ENCODE measurements around the gene LHPP.

LHPP gene

GRCh38 chr10:124616040-124616835, 154.6 kb downstream of the LHPP start:
- H3K9me3 Mint-ChIP-seq, result no peaks in the 10 kb centered on the region
- H3K4me3 Mint-ChIP-seq, result no peak overlapping the region
- CTCF ChIA-PET, result interaction anchor here (0.8 kb wide), 1 partner anchor 125 kb away, joined by 3 read pairs; no protein-coding TSS in a partner anchor
- no peak overlapping the region for H3K27ac Mint-ChIP-seq
- no peak for DNase-seq
- H3K27me3 Mint-ChIP-seq, result no peaks in the 10 kb centered on the region
- H3K36me3 Mint-ChIP-seq, result peaks cover 7% of the 10 kb centered on the region
- H3K4me1 Mint-ChIP-seq, result peaks cover 45% of the 10 kb centered on the region

GRCh38 chr10:124616836-124617130, 155.2 kb downstream of the LHPP start:
- no peak overlapping the region for H3K4me3 Mint-ChIP-seq
- peaks cover 7% of the 10 kb centered on the region for H3K36me3 Mint-ChIP-seq
- DNase-seq, result no peak
- H3K9me3 Mint-ChIP-seq, result no peaks in the 10 kb centered on the region
- CTCF ChIA-PET, result interaction anchor here (0.8 kb wide), 1 partner anchor 124 kb away, joined by 3 read pairs; no protein-coding TSS in a partner anchor
- H3K27me3 Mint-ChIP-seq, result no peaks in the 10 kb centered on the region
- H3K27ac Mint-ChIP-seq, result no peak overlapping the region
- peaks cover 41% of the 10 kb centered on the region for H3K4me1 Mint-ChIP-seq

DNA sequence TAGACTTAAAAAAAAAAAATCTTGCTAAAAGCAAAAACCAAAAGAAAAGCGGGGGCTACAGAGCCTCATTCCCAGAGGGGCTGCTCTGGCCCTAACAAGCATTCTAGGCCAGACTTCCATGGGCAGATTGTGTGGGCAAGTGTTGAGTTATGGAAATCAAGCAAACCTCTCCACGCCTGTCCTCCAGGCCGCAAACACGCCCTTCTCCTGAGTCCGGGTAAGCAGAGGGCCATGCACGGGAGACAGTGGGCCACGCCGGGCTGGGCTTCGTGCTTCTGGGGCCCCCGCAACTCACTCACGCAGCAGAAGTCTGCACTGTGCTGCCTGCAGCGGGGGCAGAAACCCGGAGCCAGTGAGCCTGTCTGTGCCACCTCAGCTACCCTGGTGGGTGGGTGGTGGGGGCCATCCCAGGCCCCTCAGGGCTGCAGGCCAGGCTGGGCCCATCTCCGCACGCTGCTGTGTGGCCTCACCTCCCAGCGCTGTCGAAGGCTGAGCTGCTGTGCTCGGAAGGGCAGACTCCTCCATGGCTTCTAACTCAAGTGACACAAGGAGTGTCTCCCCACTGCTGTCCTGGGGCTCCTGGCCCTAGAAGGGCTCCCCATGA, 156.9 kb downstream of the LHPP start:
- peaks cover 28% of the 10 kb centered on the region for H3K4me1 Mint-ChIP-seq
- no peaks in the 10 kb centered on the region for H3K27me3 Mint-ChIP-seq
- H3K4me3 Mint-ChIP-seq, result no peak overlapping the region
- H3K27ac Mint-ChIP-seq, result no peak overlapping the region
- peaks cover 9% of the 10 kb centered on the region for H3K36me3 Mint-ChIP-seq
- no peak for DNase-seq
- H3K9me3 Mint-ChIP-seq, result no peaks in the 10 kb centered on the region
- CTCF ChIA-PET, result no interaction called here

DNA sequence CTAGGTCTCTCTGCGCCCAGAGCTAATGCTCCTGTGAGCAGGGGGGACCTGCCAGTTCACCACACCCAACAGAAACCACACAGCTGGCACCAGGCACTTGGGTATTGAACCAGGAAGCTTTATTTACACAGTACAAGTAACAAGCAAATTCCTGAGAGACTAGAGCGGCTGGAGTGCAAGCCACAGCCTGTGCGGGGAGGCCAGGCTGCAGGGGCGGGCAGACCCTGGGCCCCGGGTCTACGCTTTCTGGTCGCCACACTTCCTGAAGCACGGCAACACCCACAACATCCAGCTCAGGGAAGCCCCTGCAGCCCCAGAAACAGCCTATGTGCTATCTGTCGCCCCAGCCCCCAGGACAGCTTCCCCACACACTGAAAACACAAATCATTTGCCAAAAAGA, 157.6 kb downstream of the LHPP start:
- Mint-ChIP-seq H3K9me3 (no peaks in the 10 kb centered on the region), H3K27me3 (no peaks in the 10 kb centered on the region), H3K4me3 (no peak overlapping the region), H3K4me1 (peaks cover 22% of the 10 kb centered on the region), H3K27ac (no peak overlapping the region), H3K36me3 (peaks cover 11% of the 10 kb centered on the region)
- CTCF ChIA-PET, result no interaction called here
- no peak for DNase-seq

- no peak overlapping the region for H3K4me3 Mint-ChIP-seq
- H3K9me3 Mint-ChIP-seq, result no peaks in the 10 kb centered on the region
- peaks cover 11% of the 10 kb centered on the region for H3K36me3 Mint-ChIP-seq
- peaks cover 16% of the 10 kb centered on the region for H3K4me1 Mint-ChIP-seq
- H3K27ac Mint-ChIP-seq, result no peak overlapping the region
- CTCF ChIA-PET, result interaction anchor here (1.2 kb wide), 1 partner anchor 12 kb away, joined by 4 read pairs; no protein-coding TSS in a partner anchor
- H3K27me3 Mint-ChIP-seq, result no peaks in the 10 kb centered on the region
- DNase-seq, result no peak
These were observed 158.3 kb downstream of the LHPP start for GRCh38 chr10:124619802-124620490.

DNA sequence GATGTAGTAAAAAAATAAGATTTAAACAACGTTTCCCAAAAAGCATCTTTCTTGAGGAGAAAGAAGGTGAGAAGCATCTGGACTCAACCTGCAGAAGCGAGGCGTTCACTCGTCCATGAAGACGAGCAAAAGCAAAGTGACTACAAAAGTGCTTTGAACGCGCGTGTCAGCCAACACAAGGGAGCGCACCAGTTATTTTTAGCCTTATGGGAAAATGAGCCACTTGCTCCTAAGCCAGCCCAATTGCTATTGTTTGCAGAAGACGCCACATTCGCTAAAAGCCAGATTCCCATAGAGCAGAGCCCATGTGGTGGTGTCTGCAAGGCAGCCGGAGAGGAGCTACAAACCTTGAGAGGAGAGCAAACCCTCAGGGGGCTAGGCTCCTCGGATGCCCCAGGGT, 160.0 kb downstream of the LHPP start:
- Mint-ChIP-seq H3K4me1 (peaks cover 24% of the 10 kb centered on the region), H3K9me3 (no peaks in the 10 kb centered on the region), H3K27me3 (no peaks in the 10 kb centered on the region), H3K36me3 (peaks cover 11% of the 10 kb centered on the region), H3K27ac (peak overlapping the region; percentile 37), H3K4me3 (no peak overlapping the region)
- CTCF ChIA-PET, result no interaction called here
- DNase-seq, result no peak

- CTCF ChIA-PET, result no interaction called here
- peaks cover 11% of the 10 kb centered on the region for H3K36me3 Mint-ChIP-seq
- H3K4me3 Mint-ChIP-seq, result no peak overlapping the region
- H3K4me1 Mint-ChIP-seq, result peaks cover 27% of the 10 kb centered on the region
- no peak for DNase-seq
- no peaks in the 10 kb centered on the region for H3K27me3 Mint-ChIP-seq
- no peak overlapping the region for H3K27ac Mint-ChIP-seq
- no peaks in the 10 kb centered on the region for H3K9me3 Mint-ChIP-seq
These were observed 160.5 kb downstream of the LHPP start for GRCh38 chr10:124622158-124622557.

GRCh38 chr10:124622866-124623536, 161.4 kb downstream of the LHPP start:
- no peak overlapping the region for H3K27ac Mint-ChIP-seq
- peaks cover 7% of the 10 kb centered on the region for H3K36me3 Mint-ChIP-seq
- H3K4me3 Mint-ChIP-seq, result no peak overlapping the region
- peaks cover 33% of the 10 kb centered on the region for H3K4me1 Mint-ChIP-seq
- no peak for DNase-seq
- no peaks in the 10 kb centered on the region for H3K9me3 Mint-ChIP-seq
- CTCF ChIA-PET, result no interaction called here
- no peaks in the 10 kb centered on the region for H3K27me3 Mint-ChIP-seq

GRCh38 chr10:124624006-124624405, 162.4 kb downstream of the LHPP start:
- CTCF ChIA-PET, result interaction anchor here (1.0 kb wide), 1 partner anchor 117 kb away, joined by 3 read pairs; no protein-coding TSS in a partner anchor
- no peaks in the 10 kb centered on the region for H3K27me3 Mint-ChIP-seq
- H3K9me3 Mint-ChIP-seq, result no peaks in the 10 kb centered on the region
- H3K4me1 Mint-ChIP-seq, result peaks cover 36% of the 10 kb centered on the region
- no peak for DNase-seq
- no peak overlapping the region for H3K4me3 Mint-ChIP-seq
- peaks cover 7% of the 10 kb centered on the region for H3K36me3 Mint-ChIP-seq
- no peak overlapping the region for H3K27ac Mint-ChIP-seq

DNA sequence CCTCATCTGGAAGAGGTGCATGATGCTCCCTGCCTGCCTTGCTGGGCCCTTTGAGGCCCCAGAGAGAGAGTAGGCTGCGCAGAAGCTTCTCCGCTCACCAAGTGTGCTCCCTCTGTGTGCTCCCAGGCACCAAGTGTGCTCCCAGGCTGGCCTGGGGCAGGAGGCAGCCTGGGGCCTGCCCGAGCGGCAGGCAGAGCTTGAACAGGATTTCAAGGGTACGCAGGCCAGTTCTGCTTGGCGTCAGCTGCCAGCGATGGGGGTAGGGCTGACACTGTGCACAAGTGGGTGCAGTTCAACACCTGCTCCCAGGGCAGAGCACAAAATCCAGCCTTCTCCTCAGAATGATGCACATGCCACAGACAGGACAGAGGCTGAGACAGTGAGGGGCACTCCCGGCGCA, 162.8 kb downstream of the LHPP start:
- CTCF ChIA-PET, result interaction anchor here (1.0 kb wide), 1 partner anchor 117 kb away, joined by 3 read pairs; no protein-coding TSS in a partner anchor
- DNase-seq, result no peak
- peaks cover 6% of the 10 kb centered on the region for H3K36me3 Mint-ChIP-seq
- H3K27ac Mint-ChIP-seq, result no peak overlapping the region
- no peak overlapping the region for H3K4me3 Mint-ChIP-seq
- H3K9me3 Mint-ChIP-seq, result no peaks in the 10 kb centered on the region
- peaks cover 36% of the 10 kb centered on the region for H3K4me1 Mint-ChIP-seq
- no peaks in the 10 kb centered on the region for H3K27me3 Mint-ChIP-seq

GRCh38 chr10:124624895-124625294, 163.3 kb downstream of the LHPP start:
- no peak for DNase-seq
- H3K4me1 Mint-ChIP-seq, result peaks cover 35% of the 10 kb centered on the region
- no peaks in the 10 kb centered on the region for H3K9me3 Mint-ChIP-seq
- CTCF ChIA-PET, result interaction anchor here (1.0 kb wide), 1 partner anchor 116 kb away, joined by 3 read pairs; no protein-coding TSS in a partner anchor
- peak overlapping the region; percentile 43 for H3K27ac Mint-ChIP-seq
- H3K27me3 Mint-ChIP-seq, result no peaks in the 10 kb centered on the region
- no peak overlapping the region for H3K4me3 Mint-ChIP-seq
- peaks cover 6% of the 10 kb centered on the region for H3K36me3 Mint-ChIP-seq

GRCh38 chr10:124625831-124626238, 164.2 kb downstream of the LHPP start:
- no peaks in the 10 kb centered on the region for H3K27me3 Mint-ChIP-seq
- H3K27ac Mint-ChIP-seq, result no peak overlapping the region
- H3K36me3 Mint-ChIP-seq, result peaks cover 6% of the 10 kb centered on the region
- peaks cover 35% of the 10 kb centered on the region for H3K4me1 Mint-ChIP-seq
- H3K4me3 Mint-ChIP-seq, result no peak overlapping the region
- no peaks in the 10 kb centered on the region for H3K9me3 Mint-ChIP-seq
- CTCF ChIA-PET, result interaction anchor here (2.5 kb wide), 1 partner anchor 116 kb away, joined by 9 read pairs; no protein-coding TSS in a partner anchor
- no peak for DNase-seq

DNA sequence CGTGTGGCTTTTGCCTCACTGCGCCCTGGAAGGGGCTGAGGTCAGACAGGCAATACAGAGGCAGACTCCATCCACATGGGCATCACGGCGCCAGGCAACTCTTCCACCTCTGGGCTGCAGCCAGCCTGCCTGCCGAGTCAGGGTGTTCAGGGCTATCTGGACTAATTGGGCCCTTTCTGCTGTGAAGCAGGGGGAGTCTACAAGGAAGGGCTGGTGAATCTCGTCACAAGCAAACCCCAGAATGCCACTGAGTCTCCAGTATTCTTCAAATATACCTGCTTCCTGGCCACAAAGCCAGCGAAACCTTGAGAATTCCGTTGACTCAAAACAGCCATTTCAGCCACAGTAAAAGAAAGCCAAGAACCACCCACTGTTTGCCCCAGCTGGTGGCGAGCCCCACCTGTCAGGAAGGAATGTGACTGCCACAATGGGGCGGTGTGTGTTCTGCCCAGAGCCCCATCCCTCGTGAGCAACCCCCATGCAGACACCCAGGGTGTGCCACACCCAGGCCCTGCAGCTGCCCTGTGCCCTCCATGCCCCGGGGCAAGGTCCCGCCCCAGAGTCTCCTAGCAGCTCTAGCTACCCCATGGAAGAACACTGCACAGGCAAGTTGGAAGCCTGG, 165.2 kb downstream of the LHPP start:
- peaks cover 40% of the 10 kb centered on the region for H3K4me1 Mint-ChIP-seq

More for the DNA sequence above, 165.2 kb downstream of the LHPP start:
- H3K36me3 Mint-ChIP-seq, result peaks cover 7% of the 10 kb centered on the region
- H3K27ac Mint-ChIP-seq, result peak overlapping the region; percentile 81
- H3K4me3 Mint-ChIP-seq, result peak overlapping the region; percentile 15
- DNase-seq, result peak; percentile 69
- H3K9me3 Mint-ChIP-seq, result no peaks in the 10 kb centered on the region
- H3K27me3 Mint-ChIP-seq, result no peaks in the 10 kb centered on the region
- CTCF ChIA-PET, result interaction anchor here (1.0 to 2.5 kb wide), 4 partner anchors 12 to 115 kb away, joined by 3 to 9 read pairs (median 6); no protein-coding TSS in a partner anchor
